EL (cell line): Measurements from ENCODE around the gene TBX1.
"Not testable (repeated sequence)": the region's sequence is repeated elsewhere in the genome, so short reads cannot be mapped to it uniquely, and the experiment has no call there.

Source experiments
- DNase-seq: peaks from one replicate; pipeline ENCODE4 v3.0.0-alpha.2; 2016

The TBX1 gene

DNA sequence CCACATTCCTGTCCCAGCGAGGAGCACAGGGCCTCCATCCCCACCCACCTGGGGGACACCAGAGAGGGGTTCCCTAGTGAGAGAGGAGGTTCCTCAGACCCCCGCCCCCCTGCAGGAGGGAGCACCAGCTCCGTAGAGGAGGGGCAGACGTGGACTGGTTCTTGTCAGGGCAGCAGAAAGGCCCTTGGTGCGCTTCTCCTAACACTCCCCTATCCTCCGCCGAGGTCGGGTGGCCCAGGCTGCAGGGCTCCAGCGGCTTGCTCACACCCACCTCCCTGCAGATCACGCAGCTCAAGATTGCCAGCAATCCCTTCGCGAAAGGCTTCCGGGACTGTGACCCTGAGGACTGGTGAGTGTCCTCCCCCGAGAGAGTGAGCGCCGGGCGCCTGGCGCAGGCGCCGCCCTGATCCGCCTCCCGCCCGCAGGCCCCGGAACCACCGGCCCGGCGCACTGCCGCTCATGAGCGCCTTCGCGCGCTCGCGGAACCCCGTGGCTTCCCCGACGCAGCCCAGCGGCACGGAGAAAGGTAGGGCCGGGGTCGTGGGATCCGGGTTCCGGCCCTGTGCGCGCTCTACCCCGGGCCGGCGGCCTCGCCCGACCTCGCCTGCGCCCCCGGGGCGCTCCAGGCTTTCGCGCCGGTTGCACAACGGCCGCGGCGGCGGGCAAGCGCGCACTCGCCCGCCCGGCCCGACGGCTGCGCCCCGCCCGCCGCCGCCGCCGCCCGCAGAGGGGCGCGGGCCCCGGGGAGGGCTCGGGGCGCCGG is 5.1 kb downstream of the TBX1 start:
- DNase-seq = no peak

- no peak for DNase-seq
These were observed 5.6 kb downstream of the TBX1 start for GRCh38 chr22:19766240-19766510.

DNA sequence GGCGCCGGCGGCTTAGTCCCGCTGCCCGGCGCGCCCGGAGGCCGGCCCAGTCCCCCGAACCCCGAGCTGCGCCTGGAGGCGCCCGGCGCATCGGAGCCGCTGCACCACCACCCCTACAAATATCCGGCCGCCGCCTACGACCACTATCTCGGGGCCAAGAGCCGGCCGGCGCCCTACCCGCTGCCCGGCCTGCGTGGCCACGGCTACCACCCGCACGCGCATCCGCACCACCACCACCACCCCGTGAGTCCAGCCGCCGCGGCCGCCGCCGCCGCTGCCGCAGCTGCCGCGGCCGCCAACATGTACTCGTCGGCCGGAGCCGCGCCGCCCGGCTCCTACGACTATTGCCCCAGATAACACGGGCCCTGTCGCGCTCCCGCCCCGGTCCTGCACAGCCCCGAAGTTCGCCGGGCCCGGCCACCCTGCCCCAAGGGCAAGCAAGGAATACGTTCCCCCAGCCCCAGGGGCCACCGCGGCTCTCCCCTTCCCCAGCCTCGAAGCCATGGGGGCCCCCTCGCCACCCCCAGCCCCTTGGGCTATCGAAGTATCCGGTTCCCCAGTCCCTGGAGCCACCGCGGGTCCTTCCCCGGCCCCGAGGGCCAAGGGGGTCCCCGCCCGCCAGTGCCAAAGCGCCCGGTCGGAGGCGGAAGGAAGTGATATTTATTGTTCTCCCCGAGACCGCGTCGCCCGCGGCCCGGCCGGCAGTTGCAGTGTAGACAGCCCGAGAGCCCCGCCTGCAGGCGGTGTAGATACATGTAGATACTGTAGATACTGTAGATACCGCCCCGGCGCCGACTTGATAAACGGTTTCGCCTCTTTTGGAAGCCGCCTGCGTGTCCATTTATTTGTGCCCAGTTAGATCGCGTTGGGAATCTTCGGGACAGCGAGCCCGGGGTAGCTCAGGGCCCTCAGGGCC is 6.2 kb downstream of the TBX1 start:
- peak; percentile 28 for DNase-seq

- no peak for DNase-seq
These were observed 7.1 kb downstream of the TBX1 start for GRCh38 chr22:19767427-19768341.

DNA sequence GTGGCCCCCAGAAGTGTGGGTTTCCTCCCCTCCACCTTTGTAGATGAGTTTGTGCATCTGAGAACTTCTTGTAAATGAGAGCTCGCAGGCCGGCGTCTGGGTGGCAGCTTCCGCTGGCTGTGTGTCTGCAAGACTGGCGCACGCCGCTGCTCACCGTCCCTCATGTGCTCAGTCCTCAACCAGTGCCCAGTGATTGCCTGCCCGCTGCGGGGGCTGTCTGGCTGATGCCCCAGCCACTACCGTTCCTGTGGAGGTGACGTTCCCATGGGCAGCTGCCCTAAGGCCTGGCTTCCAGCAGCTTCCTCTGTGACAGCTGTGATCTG is 8.8 kb downstream of the TBX1 start:
- no peak for DNase-seq

- DNase-seq = no peak
These were observed 10.0 kb downstream of the TBX1 start for GRCh38 chr22:19770349-19771220.

GRCh38 chr22:19772422-19772672 is 11.8 kb downstream of the TBX1 start:
- DNase-seq = no peak

DNA sequence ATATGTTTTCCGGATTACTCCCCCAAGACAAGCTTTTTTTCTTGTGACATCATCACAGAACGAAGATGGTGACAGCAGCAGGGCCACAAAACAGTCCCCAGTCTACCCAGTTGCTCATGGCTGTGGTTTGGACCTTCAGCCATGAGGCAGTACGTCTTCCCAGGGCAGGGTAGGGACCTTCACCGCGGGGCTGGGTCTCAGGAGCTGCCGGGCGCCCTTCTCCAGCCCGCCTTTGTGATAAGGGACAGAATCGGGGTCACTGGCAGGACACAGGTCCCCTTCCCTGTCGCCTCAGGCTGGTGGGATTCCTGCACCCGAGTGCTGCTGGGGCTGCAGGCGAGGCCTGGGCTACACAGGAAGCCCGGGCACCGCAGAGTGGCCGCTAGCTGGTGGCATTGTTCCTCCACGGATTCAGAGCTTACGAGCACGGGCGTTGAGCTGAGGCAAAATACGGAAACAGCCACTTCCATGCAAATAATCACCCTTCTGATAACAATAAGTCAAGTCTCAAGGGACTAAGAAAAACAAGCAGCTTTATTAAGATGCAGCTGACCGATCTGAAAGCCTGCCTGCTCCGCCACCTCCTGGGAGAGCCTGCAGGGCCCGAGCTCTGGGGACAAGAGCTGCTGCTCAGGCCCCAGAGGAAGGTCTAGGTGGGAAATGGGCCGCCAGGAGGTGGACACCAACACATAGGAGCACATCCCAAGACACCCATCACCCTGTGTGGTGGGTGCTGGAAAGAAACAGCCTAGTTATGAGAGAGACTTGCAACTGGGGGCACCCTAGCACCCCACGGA is 12.3 kb downstream of the TBX1 start:
- DNase-seq = no peak

DNA sequence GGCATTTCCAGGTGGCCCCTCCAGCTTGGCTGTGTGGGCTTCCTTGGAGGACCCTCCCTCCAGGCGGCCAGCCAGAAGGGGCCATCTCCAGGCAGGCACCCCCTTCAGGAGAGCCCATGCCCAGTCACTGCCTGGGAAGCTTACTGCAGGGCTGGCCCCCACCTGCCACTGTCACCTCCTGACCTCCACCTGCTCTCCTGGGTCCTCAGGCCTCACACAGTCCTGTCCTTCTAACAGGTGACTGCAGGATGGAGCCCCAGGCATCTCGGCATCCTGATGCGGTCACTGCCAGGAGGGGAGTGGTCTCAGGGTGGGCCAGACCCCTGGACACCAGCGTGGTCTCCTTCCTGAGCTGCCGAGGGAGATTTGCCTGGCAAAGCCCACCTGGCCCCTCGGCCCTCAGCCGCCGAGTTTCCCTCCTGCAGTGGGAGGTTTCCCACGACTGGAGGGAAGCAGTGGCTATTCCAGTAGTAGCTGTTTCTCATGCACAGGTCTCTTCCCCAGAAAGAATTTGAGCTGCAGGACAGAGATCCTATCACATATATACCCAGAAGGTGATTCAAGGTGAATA is 13.0 kb downstream of the TBX1 start:
- no peak for DNase-seq

GRCh38 chr22:19774628-19775027 is 14.1 kb downstream of the TBX1 start:
- DNase-seq = no peak

DNA sequence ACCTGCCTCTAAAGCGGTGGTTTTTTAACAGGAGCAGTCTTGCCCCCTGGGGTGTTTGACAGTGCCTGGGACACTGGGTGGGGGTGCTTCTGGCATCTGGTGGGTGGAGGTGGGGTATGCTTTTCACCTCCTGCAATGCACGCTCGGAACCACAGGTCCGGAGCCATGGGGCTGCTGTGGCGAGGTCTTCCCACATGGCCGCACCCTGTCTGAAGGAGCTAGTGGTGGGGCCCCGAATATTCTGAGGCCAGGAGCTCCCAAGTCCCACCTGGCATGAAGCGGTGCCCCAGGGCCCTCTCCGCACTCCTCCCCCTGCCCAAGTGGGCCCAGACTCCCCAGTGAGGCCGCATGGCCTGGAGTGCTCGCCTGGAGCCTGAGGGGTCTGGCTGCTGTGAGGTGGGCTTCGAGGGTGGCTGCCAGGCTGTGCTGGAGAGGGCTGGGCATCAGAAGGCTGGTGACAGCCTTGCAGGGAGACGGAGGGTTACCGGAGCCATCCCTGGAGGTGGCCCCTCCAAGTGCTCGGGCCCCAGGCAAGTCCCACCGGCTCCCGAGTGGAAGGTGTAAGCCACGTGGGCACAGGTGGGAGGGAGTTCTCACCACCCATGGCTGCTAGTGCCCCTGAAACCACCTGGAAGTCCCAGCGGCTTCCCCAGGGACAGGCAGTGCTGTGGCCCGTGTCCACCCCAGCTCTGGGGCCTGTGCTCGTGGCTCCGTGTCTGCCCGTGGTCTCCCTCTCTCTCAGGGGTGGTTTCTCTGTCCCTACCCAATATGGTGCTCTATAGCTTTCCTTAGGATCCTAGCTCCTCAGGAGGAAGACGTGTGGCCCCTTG is 15.1 kb downstream of the TBX1 start:
- DNase-seq = no peak

DNA sequence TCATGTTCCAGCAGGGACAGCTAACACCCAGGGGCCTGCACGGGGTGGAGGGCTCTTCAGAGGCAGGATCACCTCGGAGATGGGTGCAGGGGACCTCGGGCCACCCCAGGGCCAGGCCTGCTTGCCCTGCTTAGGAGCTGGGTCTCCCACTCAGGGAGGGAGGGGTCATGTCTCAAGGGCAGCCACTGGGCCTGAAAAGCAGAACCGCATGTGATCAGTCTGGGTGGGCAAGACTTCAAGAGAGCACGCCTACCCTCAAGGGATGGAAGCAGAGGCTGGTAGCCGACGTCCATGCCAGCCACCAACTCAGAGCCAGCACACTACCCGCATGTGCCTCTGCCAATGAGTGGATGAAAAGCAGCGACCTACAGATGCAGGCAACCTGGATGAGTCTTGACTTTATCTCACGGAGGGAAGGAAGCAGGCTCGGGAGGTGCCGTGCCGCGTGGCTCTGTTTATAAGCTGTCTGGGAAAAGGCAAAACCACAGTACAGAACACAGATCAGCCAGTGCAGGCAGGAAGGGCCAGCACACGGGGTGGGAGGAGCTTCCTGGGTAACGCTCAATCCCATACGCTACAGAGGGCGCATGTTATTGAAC is 16.0 kb downstream of the TBX1 start:
- DNase-seq = no peak

GRCh38 chr22:19777192-19777591 is 16.6 kb downstream of the TBX1 start:
- DNase-seq = not testable (repeated sequence)

DNA sequence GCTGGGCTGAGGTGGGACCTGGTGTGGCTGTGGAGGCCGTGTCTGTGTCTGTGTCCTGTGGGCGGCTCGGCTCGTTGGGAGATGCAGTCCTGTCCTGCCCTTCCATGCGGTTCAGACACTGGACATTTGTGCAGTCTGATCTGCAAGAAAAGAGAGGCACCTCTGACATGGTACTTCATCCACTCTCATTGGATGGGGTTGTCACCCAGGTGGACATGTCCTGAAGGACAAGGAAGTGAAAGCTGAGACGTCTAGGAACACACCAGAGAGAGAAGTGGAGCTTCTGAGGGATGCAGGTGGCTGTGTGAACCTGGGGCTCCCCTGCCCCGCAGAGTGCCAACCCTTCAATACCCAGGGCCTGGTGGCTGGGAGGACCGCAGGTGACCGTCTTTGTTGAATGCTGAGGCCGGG is 18.4 kb downstream of the TBX1 start:
- no peak for DNase-seq

DNA sequence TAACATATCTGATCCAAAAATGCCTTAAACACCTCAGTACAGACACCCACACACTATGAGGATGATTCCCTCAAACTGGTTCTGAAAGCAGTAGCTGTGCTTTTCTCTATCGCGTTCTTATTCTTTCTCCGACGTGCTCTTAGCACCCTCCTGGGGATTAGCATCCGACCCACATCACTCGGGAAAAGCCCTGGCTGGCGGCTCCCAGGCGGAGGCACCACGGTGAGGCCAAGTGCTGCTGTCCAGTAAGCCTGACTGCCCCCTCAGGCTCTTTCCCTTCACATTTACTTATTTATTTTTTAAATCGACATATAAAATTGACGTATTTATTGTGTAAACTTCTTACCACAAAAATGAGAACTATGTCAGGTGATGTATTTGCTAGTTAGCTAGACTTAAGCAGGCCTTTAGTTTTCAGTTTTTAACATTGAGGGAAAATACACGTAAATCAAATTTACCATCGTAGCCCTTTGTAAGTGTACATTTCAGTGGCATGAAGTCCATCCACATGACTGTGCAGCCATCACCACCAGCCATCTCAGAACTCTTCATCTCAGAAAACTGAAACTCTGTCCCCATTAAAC is 19.2 kb downstream of the TBX1 start:
- peak; percentile 18 for DNase-seq

GRCh38 chr22:19782533-19782932 is 22.0 kb downstream of the TBX1 start:
- DNase-seq = no peak

- DNase-seq = no peak
These were observed 23.2 kb downstream of the TBX1 start for GRCh38 chr22:19783586-19784383.

DNA sequence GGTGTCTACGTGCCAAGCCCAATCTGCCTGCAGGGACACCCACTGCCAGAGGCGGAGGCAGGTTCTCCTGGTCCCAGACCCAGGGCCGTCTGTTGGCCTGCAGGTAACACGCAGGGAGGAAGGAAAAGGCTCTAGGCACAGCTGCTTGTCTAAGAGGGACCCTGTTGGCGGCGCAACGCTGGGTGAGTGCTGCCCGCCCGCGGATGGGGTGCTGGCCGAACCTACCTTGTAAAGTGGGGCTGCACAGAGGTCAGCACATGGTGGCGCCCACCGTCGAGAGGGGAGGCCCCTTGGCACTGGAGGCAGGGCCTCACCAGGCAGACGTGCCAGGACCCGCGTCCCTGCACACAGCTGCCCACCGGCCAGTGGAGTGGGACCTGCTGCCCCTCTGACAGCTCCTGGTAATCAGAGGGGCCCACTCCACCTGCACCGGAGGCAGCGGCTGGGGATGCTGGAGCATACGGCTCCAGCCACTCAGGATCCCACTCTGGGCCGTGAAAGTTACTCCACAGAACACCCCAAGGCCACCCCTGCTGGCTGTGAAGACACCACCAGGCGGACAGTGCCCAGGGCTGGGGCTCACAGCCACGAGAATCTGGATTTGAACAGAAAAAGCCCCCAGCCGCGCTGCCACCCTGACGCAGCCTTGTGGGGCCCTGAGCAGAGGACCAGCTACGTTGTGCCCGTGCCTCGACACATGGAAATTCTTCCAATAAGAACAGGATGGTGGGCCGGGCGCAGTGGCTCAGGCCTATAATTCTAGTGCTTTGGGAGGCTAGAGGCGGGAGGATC is 24.0 kb downstream of the TBX1 start:
- no peak for DNase-seq
